GM18517 (cell line): Measurements from ENCODE around the gene OIT3.
"Not testable (repeated sequence)": the region's sequence is repeated elsewhere in the genome, so short reads cannot be mapped to it uniquely, and the experiment has no call there.

Experiments
- ATAC-seq: cut with Tn5 transposase; IDR thresholded peaks from one replicate; pipeline ENCODE4 v1.9.1; 2021; ENCODE audit warnings: mild to moderate bottlenecking, moderate library complexity; ENCODE audit not compliant: unreplicated experiment

OIT3 gene

DNA sequence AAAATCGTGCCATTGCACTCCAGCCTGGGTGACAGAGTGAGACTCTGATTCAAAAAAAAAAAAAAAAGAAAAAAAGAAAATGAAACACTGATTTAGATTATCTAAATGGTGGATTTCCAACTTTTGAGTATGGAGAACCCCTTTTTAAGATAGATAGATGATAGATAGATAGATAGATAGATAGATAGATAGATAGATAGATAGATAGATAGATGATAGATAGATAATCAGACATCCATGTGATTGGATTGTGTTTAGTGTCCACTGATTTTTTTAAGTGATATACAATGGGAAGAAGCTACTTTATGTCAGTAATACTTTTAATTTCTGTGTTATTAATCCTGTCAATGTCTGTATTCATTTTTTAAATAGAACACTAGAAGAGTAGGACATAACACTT is 6.0 kb downstream of the OIT3 start:
- no peak for ATAC-seq

DNA sequence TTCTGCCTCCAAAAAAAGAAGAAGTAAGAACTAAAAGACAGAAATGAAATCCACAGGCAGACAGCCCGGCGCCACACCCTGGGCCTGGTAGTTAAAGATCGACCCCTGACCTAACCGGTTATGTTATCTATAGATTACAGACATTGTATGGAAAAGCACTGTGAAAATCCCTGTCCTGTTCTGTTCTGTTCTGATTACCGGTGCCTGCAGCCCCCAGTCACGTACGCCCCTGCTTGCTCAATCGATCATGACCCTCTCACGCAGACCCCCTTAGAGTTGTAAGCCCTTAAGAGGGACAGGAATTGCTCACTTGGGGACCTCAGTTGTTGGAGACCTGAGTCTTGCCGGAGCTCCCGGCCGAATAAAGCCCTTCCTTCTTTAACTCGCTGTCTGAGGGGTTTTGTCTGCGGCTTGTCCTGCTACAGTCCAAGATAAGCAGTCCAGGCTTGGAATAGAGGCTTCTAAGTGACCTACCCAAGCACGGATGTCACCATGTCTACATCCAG is 10.5 kb downstream of the OIT3 start:
- ATAC-seq: not testable (repeated sequence)

DNA sequence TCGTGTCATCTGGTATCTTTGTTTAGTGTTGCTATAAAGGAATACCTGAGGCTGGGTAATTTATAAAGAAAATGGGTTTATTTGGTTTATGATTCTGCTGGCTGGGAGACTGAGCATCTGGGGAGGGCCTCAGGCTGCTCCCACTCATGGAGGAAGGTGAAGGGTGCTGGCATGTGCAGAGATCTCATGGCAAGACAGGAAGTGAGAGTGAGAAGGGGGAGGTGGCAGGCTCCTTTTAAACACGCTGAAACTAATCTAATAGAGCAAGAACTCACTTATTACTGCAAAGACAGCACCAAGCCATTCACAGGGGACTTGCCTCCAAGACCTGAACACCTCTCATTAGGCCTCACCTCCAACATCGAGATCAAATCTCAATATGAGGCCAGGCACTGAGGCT is 11.3 kb downstream of the OIT3 start:
- ATAC-seq: no peak

DNA sequence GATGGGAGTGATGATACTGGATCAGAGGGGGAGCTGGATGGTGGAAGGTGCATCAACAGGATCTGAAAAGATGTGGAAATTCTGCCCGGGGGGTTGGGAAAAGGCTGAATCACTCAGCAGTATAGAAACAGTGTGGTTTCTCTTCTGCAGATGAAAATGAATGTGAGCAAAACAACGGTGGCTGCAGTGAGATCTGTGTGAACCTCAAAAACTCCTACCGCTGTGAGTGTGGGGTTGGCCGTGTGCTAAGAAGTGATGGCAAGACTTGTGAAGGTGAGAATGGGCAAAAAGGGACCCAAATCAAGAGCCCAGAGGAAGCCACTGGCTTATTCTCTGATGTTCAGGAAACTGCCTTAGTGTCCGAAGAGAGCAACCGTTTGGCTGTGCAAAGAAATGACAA is 12.9 kb downstream of the OIT3 start:
- no peak for ATAC-seq

DNA sequence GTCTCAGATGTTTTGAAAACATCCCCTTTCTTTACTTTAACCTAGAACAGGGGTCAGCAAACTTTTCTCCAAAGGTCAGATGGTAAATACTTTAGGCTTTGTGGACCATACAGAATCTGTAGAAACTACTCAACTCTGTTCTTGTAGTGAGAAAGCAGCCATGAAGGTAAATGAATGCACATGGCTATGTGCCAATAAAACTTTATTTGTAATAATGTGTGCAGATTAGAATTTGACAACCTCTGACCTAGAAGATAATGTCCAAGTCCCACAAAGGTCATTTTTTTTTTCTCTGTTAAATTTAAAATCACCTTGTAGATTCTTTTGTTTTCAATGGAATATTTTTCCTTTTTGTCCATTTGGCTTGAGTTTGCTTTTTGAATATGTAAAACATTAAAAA is 17.2 kb downstream of the OIT3 start:
- ATAC-seq: no peak

DNA sequence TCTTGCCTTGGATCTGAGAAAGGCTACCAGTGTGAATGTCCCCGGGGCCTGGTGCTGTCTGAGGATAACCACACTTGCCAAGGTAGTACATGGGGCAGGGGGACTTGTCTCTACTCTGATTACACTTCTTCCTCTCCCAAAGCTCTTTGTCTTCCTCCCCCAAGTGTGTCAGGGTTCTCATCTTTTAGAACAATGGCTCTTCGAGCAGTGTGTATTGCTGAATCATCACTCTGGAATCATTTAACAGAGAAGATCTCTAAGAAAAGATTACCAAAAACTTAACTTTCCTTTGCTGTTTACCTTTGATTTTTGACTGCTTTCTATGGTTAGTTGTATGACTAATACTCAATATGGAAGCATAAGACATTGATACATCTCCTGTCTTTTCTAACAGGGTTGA is 18.2 kb downstream of the OIT3 start:
- ATAC-seq: no peak

DNA sequence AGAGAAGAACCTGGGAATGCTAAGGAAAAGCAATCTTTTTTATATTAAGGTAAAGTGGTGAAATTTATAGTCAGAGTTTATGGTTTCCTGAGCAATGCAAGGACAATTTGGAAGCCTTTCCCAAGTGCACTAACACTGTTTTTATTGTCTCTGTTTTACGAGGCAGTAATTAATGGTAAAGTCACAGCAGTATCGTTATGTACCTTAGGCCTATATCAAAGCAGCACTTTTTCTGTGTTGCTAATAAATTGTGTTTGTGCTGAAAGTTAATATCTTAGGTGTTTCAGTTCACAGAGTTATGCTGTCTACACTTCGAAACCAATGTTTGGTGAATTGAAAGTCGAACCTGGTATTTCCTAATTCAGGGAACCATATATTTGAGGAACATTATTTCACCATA is 19.2 kb downstream of the OIT3 start:
- ATAC-seq: no peak

DNA sequence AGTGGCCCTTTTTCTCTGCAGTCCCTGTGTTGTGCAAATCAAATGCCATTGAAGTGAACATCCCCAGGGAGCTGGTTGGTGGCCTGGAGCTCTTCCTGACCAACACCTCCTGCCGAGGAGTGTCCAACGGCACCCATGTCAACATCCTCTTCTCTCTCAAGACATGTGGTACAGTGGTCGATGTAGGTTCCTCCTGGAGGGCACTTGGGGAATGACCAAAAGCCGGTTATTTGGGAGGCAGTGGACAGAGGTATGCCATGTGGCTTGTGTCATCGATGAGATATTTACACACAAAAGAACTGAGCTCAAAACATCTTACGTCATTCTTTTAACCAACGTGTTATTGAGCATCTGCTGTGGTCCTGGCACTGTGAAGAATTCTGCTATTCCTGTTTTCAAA is 19.7 kb downstream of the OIT3 start:
- ATAC-seq: no peak

DNA sequence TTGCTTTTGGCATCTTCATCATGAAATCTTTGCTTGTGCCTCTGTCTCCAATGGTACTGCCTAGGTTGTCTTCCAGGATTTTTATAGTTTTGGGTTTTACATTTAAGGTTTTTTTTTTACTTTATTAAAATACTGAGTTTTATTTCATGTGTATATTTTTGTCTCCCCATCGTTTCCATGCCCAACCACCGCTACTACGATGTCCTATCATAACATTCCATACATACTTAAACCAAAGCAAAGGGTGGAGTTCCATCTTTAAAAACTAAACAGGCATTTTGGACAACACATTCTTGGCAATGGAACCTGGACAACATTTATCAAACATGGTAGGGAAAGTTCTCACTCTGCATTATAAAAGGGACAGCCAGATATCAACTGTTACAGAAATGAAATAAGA is 23.7 kb downstream of the OIT3 start:
- not testable (repeated sequence) for ATAC-seq

DNA sequence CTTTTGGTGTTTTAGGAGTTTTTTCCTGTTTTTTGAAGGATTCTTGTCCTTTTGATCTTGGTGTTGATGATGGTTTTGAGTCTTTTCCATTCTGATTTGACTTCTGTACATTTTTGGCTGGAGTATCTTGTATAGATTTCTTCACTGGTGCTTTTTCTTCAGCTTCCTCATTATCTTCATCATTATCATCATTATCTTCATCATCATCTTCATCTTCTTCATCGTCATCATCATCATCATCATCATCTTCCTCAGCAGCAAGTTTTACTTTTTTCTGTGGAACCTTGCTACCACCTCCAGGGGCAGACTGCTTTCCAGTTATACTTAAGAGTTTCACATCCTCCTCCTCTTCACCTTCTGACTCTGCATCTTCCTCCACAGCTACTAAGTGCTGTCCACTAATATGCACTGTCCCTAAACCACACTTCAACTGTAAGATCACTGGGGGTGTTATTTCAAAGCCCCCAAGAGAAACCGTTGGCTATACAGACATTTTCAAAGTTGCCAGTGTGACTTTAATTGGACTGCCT is 24.3 kb downstream of the OIT3 start:
- not testable (repeated sequence) for ATAC-seq

DNA sequence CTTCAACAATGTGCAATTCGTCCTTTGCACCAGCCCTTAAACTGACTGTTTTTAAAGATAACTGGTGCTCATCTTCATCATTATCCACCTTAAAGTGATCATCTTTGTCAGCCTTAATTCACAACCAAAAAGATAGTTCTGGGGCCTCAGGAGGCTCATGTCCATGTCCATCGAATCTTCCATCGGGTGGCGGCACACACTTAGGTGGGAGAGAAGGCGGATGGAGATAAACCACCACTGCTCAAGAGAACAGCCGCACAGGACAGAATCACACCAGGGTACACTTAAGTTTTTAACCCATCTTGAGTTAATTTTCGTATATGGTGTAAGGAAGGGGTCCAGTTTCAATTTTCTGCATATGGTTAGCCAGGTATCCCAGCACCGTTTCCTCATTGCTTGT is 24.8 kb downstream of the OIT3 start:
- no peak for ATAC-seq

DNA sequence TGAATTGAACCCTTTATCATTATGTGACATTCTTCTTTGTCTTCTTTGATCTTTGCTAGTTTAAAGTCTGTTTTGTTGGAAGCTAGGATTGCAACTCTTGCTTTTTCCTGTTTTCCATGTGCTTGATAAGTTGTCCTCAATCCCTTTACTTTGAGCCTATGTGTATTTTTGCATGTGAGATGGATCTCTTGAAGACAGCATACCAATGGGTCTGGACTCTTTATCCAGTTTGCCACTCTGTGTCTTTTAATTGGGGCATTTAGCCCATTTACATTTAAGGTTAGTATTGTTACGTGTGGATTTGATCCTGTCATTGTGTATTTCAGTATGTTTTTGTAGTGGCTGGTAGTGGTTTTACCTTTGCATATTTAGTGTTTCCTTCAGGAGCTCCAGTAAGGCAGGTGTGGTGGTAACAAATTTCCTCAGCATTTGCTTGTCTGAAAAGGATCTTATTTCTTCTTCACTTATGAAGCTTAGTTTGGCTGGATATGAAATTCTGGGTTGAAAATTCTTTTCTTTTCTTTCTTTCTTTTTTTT is 27.7 kb downstream of the OIT3 start:
- ATAC-seq: not testable (repeated sequence)

DNA sequence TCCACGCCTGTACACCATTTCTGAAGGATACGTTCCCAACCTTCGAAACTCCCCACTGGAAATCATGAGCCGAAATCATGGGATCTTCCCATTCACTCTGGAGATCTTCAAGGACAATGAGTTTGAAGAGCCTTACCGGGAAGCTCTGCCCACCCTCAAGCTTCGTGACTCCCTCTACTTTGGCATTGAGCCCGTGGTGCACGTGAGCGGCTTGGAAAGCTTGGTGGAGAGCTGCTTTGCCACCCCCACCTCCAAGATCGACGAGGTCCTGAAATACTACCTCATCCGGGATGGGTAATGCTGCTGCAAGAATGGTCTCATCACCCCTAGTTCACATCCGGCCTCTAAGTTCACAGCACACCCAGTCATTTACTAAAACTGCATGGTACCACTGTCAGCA is 30.8 kb downstream of the OIT3 start:
- ATAC-seq: no peak

DNA sequence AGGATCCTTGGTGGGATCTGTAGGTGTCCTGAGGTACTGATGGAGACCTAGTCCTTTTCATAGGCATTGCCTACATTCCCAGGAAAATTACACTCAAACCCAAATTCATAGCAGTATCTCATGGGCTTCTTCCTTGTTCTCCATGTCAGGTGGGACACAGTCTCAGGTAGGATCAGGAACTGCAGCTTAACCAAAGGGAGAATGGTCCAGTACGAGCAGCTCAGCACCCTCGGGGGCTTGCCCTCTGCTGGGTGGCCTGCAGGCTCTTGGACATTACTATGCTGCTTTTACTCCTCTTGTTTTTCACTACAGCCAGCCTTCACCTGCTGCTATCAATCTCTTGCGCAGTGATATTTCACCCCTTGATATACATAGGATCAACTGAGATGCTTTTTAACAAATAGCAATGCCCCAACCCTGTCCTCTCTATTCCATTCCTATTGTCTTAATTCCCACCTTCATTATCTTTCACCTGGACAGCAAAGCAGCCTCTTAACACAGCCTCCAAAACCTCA is 32.5 kb downstream of the OIT3 start:
- ATAC-seq: no peak

DNA sequence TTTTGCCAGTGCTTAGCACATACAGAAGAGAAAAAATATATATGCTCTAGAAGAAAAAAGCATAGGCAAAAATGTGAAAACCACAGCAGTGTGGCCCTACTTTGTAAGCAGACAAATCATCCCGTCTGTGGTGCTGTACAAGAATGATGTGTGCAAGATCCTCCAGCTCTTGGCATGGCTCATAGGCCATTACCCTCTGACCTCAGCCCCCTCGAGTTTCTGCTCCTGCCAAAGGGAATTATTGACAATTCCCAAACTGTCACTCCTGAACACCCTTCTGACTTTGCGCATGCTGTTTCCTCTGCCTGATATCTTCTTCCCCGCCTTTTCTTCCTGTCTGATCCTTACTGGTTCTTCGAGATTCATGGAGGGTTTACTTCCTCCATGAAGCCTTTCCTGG is 33.9 kb downstream of the OIT3 start:
- no peak for ATAC-seq

DNA sequence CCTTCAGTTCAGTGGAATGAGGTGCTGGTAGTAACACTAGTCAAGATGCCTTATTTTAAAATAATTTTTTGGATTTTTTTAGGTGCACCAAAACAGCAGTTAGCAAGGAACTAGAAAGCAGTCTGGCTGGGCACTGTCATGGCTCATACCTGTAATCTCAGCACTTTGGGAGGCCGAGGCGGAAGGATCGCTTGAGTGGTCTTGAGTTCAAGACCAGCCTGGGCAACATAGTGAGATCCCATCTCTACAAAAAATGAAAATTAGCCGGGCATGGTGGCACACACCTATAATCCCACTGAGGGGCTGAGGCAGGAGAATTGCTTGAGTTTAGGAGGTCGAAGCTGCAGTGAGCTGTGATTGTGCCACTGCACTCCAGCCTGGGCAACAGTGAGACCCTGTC is 35.3 kb downstream of the OIT3 start:
- ATAC-seq: no peak

DNA sequence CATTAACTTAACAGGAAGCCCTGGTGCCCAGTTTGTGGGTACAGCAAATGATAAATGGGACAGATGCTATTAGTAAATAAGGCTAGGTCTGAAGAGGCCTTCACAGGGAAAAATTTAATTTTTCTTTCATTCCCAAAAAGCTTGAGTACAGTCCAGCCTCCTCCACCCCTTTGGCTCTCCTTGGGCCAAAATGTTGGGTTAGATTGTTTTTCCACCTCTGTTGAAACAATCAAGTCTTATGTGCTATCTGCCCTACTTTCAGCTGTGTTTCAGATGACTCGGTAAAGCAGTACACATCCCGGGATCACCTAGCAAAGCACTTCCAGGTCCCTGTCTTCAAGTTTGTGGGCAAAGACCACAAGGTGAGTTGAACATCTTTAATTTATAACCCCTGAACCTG is 36.7 kb downstream of the OIT3 start:
- ATAC-seq: no peak

DNA sequence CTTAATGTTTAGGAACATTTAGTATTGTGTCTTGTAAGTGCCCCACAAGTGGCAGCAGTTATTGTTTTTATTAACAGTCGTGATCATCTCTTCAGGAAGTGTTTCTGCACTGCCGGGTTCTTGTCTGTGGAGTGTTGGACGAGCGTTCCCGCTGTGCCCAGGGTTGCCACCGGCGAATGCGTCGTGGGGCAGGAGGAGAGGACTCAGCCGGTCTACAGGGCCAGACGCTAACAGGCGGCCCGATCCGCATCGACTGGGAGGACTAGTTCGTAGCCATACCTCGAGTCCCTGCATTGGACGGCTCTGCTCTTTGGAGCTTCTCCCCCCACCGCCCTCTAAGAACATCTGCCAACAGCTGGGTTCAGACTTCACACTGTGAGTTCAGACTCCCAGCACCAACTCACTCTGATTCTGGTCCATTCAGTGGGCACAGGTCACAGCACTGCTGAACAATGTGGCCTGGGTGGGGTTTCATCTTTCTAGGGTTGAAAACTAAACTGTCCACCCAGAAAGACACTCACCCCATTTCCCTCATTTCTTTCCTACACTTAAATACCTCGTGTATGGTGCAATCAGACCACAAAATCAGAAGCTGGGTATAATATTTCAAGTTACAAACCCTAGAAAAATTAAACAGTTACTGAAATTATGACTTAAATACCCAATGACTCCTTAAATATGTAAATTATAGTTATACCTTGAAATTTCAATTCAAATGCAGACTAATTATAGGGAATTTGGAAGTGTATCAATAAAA is 38.9 kb downstream of the OIT3 start:
- ATAC-seq: no peak

DNA sequence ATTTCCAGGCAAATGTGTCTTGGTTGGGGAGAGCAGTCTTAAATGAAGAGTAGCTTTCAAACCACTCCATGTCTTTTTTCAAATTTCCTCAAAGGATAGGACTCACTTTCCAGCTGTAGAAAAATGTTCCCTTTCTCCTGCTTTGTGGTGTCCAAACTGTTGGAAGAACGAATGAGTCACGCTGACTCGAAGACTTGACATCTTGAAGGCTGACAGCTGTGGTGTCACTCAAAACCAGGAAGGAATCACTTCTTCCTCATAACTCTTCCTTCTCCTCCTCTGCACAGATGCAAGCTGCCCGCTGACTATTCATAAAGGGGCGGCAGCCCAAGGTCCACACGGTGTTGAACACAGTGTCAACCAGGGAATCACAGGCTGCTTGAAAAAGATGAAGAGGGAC is 41.8 kb downstream of the OIT3 start:
- no peak for ATAC-seq

DNA sequence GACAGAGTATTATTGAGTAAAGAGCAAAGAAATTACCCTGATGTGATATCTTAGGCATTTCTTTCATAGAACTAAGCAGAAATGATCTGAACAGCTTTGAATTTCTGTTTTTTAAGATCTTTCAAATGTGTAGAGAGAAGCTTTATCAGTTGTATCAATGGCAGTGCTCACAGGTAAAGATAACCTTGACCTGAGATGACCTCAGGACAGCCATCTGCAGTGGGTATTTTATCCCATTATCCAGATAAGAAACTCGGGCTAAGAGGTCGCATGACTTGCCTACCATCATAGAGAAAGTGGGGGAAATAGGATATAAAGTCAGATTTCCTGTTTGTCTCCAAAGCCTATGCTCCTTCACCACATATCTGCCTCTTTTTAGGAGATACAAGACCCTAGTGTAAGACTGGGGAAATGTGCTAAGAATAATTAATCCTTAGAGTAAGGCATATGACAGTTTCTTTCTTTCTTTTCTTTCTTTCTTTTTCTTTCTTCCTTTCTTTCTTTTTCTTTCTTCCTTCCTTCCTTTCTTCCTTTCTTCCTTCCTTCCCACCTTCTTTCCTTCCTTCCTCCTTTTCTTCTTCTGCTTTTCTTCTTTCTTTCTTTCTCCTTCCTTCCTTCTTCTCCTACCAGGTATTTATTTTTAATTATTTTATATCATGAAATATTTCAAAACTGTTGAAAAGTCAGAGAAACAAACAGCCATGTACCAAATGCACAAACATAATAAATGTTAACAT is 50.1 kb downstream of the OIT3 start:
- no peak for ATAC-seq

DNA sequence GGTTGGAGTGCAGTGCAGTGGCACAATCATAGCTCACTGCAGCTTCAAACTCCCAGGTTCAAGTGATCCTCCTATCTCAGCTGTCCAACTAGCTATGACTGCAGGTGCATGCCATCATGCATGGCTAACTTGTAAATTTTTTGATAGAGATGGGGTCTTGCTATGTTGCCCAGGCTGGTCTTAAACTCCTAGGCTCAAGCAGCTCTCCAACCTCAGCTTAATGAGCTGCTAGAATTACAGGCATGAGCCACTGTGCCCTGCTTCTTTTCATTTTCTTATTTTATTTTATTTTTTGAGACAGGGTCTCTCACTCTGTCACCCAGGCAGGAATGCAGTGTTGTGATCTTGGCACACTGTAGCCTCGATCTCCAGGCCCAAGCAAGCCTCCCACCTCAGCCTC is 53.4 kb downstream of the OIT3 start:
- no peak for ATAC-seq

DNA sequence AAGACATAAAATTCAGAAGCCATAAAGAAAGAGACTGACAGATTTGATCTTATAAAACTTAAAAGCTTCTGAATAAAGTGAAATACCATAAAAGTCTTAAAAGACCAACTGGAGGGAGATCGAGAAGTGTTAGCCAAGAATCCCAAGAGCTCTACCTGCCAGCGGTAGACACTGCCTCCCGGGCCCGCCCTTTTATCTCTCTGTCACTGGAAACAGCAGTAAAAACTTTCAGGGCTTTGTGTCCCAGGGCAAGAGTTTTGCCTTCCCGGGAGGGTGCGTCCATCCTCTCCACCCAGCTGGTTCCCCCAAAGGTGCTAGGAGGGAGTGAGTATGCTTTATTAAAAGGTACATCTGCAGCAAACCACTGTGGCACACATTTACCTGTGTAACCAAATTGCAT is 55.2 kb downstream of the OIT3 start:
- ATAC-seq: no peak
